Parathyroid adenoma (tissue), 2 donors: ENCODE results near the gene STOM.

Source experiments
- H2AFZ ChIP-seq: fragments of 300-600 bp; sonication (generic); one replicate; pipeline ENCODE4 v1.7.0; 2017; ENCODE audit warnings: antibody characterized with exemption, mild to moderate bottlenecking
- H3K27ac ChIP-seq: fragments of 300-600 bp; sonication (generic); one replicate; pipeline ENCODE4 v1.7.0; 2017
- H3K27me3 ChIP-seq: fragments of 300-600 bp; sonication (generic); one replicate; pipeline ENCODE4 v1.7.0; 2017; ENCODE audit warnings: low read length; ENCODE audit not compliant: control insufficient read depth, insufficient read depth
- H3K36me3 ChIP-seq: fragments of 300-600 bp; sonication (generic); one replicate; pipeline ENCODE4 v1.7.0; 2017; ENCODE audit warnings: low read length; ENCODE audit not compliant: control insufficient read depth, insufficient read depth
- H3K4me1 ChIP-seq: fragments of 300-600 bp; sonication (generic); one replicate; pipeline ENCODE4 v1.7.0; 2017; ENCODE audit warnings: control low read depth
- H3K4me2 ChIP-seq: fragments of 300-600 bp; sonication (generic); one replicate; pipeline ENCODE4 v1.7.0; 2017; ENCODE audit warnings: low read length
- H3K4me3 ChIP-seq: fragments of 300-600 bp; sonication (generic); one replicate; pipeline ENCODE4 v1.7.0; 2017; ENCODE audit warnings: low read depth, low read length
- H3K79me2 ChIP-seq: fragments of 300-600 bp; sonication (generic); one replicate; pipeline ENCODE4 v1.7.0; 2017; ENCODE audit warnings: control low read depth
- H3K9ac ChIP-seq: fragments of 300-600 bp; sonication (generic); one replicate; pipeline ENCODE4 v1.7.0; 2017; ENCODE audit warnings: mild to moderate bottlenecking
- H3K9me3 ChIP-seq: fragments of 300-600 bp; sonication (generic); one replicate; pipeline ENCODE4 v1.7.0; 2017; ENCODE audit warnings: low read length; ENCODE audit not compliant: control insufficient read depth
- CTCF ChIP-seq: fragments of 300-600 bp; sonication (generic); IDR thresholded peaks from one replicate; pipeline ENCODE4 v1.7.0; 2017; ENCODE audit warnings: antibody characterized with exemption, mild to moderate bottlenecking
- donor health status: primary hyperparathyroidism.

Gene STOM

GRCh38 chr9:121386442-121387175, 16.6 kb upstream of the STOM start:
- H3K27ac ChIP-seq = no peak overlapping the region

GRCh38 chr9:121383715-121384114, 13.7 kb upstream of the STOM start:
- Histone ChIP-seq H3K9ac (no peak overlapping the region), H2AFZ (no peak overlapping the region), H3K4me2 (no peak overlapping the region), H3K27me3 (no peaks in the 10 kb centered on the region), H3K27ac (no peak overlapping the region), H3K4me3 (no peak overlapping the region), H3K79me2 (no peaks in the 10 kb centered on the region), H3K4me1 (no peaks in the 10 kb centered on the region), H3K36me3 (no peaks in the 10 kb centered on the region), H3K9me3 (no peaks in the 10 kb centered on the region)
- no peak for TF ChIP-seq CTCF

More at GRCh38 chr9:121386442-121387175, 16.6 kb upstream of the STOM start:
- Histone ChIP-seq H2AFZ (no peak overlapping the region), H3K27me3 (no peaks in the 10 kb centered on the region), H3K4me3 (no peak overlapping the region), H3K9me3 (no peaks in the 10 kb centered on the region), H3K9ac (no peak overlapping the region), H3K4me2 (no peak overlapping the region), H3K4me1 (no peaks in the 10 kb centered on the region), H3K36me3 (no peaks in the 10 kb centered on the region), H3K79me2 (no peaks in the 10 kb centered on the region)
- no peak for TF ChIP-seq CTCF

- no peaks in the 10 kb centered on the region for H3K4me1 ChIP-seq
- no peak overlapping the region for H3K9ac ChIP-seq
- H3K79me2 ChIP-seq = no peaks in the 10 kb centered on the region
- no peak overlapping the region for H3K4me3 ChIP-seq
- no peak overlapping the region for H3K27ac ChIP-seq
- no peaks in the 10 kb centered on the region for H3K27me3 ChIP-seq
- no peaks in the 10 kb centered on the region for H3K9me3 ChIP-seq
- H2AFZ ChIP-seq = no peak overlapping the region
- no peak overlapping the region for H3K4me2 ChIP-seq
- no peaks in the 10 kb centered on the region for H3K36me3 ChIP-seq
- TF ChIP-seq CTCF = no peak
Measured at GRCh38 chr9:121380846-121381245, 10.8 kb upstream of the STOM start.

GRCh38 chr9:121376214-121376830, 6.3 kb upstream of the STOM start:
- no peak for TF ChIP-seq CTCF
- no peaks in the 10 kb centered on the region for H3K4me1 ChIP-seq
- H3K4me3 ChIP-seq = no peak overlapping the region
- H3K79me2 ChIP-seq = no peaks in the 10 kb centered on the region
- no peak overlapping the region for H3K27ac ChIP-seq
- no peak overlapping the region for H3K4me2 ChIP-seq
- no peaks in the 10 kb centered on the region for H3K27me3 ChIP-seq
- H3K9me3 ChIP-seq = no peaks in the 10 kb centered on the region
- no peaks in the 10 kb centered on the region for H3K36me3 ChIP-seq
- H3K9ac ChIP-seq = no peak overlapping the region
- no peak overlapping the region for H2AFZ ChIP-seq
